HG02970 (cell line): ENCODE measurements around the gene ASIC4.

Experiments
- ATAC-seq: cut with Tn5 transposase; IDR thresholded peaks from one replicate; pipeline ENCODE4 v1.9.1; 2021; ENCODE audit warnings: mild to moderate bottlenecking, moderate library complexity, moderate number of reproducible peaks; ENCODE audit not compliant: unreplicated experiment, low FRiP score

ASIC4 gene

DNA sequence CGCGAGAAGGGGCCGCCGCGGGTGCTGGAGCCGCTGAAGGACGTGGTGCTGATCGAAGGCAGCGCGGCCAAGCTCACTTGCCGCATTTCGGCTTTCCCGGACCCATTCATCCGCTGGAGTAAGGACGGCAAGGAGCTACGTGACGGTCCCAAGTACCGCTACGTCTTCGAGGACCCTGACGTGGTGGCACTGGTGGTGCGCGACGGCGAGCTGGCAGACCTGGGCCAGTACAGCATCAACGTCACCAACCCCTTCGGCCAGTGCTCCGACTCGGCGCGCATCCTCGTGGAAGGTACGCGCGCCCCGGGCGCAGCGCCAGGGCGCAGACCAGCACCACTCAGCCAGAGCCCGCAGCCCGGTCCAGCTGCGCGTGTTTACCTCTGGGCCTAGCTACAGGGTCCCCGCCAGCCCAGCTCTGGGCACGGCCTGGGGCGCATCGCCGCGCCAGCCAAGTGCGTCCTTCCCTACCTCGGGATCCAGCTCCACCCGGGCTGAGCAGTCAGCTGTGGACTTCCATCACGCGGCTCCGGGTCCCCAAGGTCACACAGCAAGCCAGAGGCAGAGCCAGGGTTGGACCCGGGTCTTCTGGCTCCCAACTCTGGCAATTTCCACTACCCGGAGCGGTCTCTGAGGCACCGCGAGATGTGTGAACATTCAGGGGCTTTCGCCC lies 17.3 kb upstream of the ASIC4 start:
- ATAC-seq: no peak

DNA sequence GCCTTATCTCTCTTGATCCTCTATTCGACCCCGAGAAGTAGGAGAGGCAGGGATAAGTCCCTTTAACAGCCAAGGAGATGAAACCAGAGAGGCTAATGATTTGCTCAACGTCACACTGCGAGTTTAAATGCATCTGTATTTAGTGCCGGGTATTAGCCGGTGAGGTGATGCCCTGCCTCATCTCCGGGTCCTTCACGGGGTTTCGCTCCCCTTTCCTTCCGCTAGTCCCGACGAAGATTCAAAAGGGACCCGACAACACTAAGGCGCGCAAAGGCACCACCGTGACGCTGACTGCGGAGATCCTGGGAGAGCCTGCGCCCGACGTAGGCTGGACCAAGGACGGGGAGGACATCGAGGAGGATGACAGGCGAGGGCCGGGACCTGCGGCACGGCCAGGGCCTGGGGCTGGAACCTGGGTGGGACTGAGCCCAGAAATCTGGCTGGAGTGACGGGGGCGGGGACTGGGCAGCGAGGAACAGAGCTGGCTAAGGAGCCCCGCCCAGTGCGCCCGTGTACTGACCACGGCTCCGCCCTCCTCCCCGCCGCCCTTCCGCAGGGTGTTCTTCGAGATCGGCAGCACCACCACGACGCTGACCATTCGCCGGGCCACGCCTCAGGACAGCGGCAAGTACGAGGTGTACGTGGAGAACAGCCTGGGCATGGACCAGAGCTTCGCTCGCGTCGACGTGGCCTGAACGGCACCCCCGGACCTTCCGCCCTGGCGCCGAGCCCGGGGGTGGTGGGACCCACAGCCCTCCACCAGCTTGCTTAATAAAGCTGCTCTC lies 16.6 kb upstream of the ASIC4 start:
- no peak for ATAC-seq

DNA sequence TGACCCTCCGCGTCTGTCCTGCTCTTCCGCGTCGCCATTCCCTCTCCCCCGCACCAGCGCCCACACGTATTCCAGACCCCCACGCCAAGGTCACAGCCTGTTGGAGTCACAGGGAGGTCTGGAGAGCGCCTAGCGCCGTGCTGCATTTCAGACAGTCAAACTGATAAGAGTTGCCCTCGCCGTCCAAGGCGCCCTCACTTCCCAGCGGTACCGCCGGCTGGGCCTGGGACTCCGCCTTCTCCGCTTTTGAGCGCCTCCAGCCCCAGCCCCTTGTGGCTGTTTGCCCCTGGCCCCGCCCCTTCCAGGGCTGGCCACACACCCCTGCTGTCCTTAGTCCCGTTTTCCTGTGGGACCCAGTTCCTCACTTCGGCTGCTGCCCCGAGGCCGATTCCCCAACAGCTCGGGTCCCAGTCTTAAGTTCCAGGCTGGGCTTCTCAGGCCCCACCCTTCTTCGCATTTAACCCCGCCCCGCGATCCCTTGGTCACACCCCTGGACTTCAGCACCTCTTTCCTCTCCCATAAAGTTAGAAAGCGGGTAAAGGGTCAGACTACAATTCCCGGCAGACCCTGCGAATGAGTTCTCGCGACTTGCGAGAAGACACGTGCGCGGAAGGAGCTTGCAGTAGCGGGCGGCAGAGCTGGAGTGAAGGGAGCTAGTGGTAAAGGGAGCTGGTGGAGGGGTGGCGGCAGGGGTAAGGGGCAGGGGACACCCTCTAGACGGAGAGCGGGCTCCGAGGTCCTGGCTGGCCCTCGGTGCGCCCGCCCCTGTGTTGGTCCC lies 15.8 kb upstream of the ASIC4 start, which contains the start of gene GMPPA:
Gene GMPPA (plus strand): TSS at position 612 of the 778 bp plus-strand sequence. CDS start 1,085 bp downstream, outside the sequence.
- peak; percentile 86 for ATAC-seq

- no peak for ATAC-seq
Observed at GRCh38 chr2:219499058-219499307, 15.3 kb upstream of the ASIC4 start.

DNA sequence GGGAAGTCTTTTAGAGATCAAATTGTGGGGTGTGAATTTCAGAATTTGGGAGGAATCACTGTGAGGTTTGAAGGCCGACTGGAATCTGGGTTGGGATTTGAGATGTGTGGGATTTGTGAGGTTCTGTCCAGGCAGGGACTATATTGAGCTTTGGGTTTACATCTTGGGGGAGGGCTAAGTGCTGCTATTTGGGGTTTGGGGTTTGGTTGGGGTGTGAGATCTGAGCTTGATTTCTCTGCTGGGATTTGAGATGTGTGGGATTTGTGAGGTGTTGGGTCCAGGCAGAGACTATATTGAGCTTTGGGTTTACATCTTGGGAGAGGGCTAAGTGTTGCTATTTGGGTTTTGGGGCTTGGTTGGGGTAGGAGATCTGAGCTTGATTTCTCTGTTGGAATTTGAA lies 14.7 kb upstream of the ASIC4 start:
- ATAC-seq: no peak

- no peak for ATAC-seq
Observed at GRCh38 chr2:219500135-219500534, 14.1 kb upstream of the ASIC4 start.

GRCh38 chr2:219501849-219502248 lies 12.4 kb upstream of the ASIC4 start:
- ATAC-seq: no peak

GRCh38 chr2:219502618-219503017 lies 11.7 kb upstream of the ASIC4 start:
- ATAC-seq: no peak

GRCh38 chr2:219505585-219505984 lies 8.7 kb upstream of the ASIC4 start:
- no peak for ATAC-seq

DNA sequence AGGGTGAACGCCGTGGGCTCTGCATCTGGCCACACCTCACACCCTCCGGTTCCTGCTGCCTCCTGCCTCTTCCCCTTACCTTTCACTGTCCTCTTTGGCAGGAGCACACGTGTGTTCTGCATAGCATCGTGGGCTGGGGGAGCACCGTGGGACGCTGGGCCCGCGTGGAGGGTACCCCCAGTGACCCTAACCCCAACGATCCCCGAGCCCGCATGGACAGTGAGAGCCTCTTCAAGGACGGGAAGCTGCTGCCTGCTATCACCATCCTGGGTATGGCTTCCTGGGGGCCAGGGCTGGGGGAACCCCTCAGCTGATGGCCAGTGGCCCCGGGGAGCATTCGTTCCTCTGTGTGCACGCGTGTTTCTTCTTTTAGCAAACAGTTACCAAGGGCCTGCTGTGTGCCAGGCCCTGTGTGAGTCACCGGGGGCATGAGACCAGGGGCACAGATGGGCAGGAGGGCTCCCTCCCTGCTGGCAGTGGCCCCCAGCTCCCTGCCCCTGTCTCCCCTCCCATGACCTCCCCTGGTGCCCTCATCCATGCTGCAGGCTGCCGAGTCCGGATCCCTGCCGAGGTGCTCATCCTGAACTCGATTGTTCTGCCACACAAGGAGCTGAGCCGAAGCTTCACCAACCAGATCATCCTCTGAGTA lies 8.0 kb upstream of the ASIC4 start:
- ATAC-seq: no peak

DNA sequence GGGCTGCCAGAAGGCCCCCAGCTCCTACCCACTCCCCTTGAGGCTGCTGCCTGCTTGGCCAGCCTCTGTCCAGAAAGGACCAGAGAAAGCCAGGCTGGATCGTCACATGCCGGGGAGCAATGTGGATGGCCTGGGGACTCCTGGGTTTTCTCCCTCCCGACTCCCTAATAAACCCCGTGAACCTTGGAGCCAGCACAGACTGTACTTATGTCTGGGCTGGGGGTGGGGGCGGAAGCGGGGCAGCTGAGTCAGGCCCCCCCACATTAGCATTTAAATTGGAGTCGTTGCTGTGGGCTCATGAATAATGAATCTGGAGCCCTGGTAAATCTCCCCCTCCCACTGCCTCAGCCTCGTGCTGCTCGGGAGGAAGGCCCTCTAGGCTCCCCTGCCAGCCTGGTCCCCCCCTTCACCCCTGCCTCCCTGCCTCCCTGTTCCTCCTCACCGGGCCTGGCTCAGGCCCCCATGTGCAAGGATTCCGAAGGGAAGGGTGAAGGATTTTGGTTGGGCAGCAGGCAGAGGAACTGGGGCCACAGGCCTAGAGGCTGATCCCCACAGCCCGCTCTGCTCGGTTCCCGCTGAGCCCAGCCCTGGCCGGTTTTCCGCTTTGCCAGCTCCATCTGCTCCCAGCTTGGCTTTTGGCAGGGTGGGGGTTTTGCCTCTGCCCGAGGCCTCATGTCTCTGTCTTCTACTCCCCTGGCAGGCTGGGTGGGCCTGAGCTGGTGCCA lies 7.3 kb upstream of the ASIC4 start:
- ATAC-seq: no peak

GRCh38 chr2:219507581-219508443 lies 6.5 kb upstream of the ASIC4 start:
- no peak for ATAC-seq

DNA sequence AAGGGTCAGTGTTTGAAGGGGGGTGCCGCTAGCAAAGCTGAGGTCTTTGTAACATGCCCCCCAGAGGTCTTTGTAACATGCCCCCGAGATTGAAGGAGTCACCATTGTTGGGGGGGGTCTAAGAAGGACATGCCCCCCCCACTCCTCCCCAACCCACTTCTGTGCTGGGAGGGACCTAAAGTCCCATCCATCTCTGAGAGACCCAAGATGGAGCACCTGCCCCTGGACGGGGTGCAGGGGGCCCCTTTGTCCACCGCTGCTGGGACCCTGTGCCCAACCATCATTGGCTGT lies 5.9 kb upstream of the ASIC4 start:
- no peak for ATAC-seq

DNA sequence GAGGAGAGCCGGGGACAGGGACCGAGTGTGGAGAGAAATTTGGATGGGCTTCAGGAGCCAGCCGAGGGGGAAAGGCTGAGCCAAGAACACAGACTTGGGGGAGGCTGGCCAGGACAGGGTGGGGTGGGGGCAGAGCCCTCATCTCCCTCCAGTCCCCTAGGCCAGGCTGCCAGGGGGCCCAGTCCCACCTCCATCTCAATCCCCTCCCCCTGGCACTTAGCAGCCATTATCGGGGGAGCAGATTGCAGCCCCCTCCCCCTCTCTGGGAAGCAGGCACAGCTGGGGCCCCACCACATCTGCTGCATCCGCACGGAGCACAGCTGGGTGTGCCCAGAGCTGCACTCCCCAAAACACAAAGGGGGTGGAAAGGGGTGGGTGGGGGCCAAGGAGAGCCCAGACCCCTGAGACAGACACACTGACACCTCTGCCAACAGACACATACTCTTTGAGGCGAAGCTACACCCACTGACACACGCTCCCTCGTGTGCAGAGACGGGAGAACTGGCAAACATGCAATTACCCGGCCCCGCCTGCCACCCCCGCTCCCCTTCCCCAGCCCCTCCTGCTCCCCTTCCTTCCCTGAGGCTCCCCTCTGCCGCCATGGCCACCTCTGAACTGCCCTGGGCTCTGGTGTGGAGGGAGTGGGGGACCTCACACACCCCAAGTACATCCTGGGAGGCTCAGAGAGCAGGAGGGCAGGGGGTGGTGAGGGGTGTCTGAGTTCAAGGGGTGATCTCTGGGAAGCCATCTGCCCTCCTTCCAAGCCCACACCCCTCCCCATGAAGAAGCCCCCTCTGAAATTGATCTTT lies 5.1 kb upstream of the ASIC4 start:
- no peak for ATAC-seq

GRCh38 chr2:219509780-219510511 lies 4.3 kb upstream of the ASIC4 start:
- no peak for ATAC-seq

GRCh38 chr2:219510512-219511135 lies 3.7 kb upstream of the ASIC4 start:
- ATAC-seq: no peak

- ATAC-seq: no peak
Observed at GRCh38 chr2:219511547-219512325, 2.5 kb upstream of the ASIC4 start.
